HepG2 (cell line): Measurements from ENCODE around the gene ENTPD6. TPM values are rescaled to one million over a fixed set of nuclear protein-coding genes. Genes with fewer than 3 reads are reported as not detected.

Experiments
- FOXK1 ChIP-seq: sonication (generic); formaldehyde crosslinking; IDR thresholded peaks from 2 replicates; pipeline ENCODE4 v1.4.0; 2020; ENCODE audit warnings: low read depth, missing genetic modification reagents, borderline replicate concordance
- ZNF766 ChIP-seq: sonication (generic); formaldehyde crosslinking; IDR thresholded peaks from 2 replicates; pipeline ENCODE4 v1.5.0; 2020; ENCODE audit warnings: missing genetic modification reagents, borderline replicate concordance
- polyA plus RNA-seq, 8 experiments: library from polyadenylated mRNA; depleted of rRNA in 3 of 8; stranded (reverse) in 7 of 8; unstranded in 1 of 8; fragments of >200 nt; fragmentation: Illumina TruSeq in 4 of 8; extraction: Trizol in 4 of 8; gene quantifications; 2 replicates each; pipeline versions ENCODE4 v1.2.1 to v1.2.3, GENCODE V29; 2011 to 2016; ENCODE audit warnings: low read depth in 4 of 8, missing spikeins in 1 of 8, mixed read lengths in 1 of 8; ENCODE audit not compliant: insufficient read depth in 1 of 8
- total RNA-seq, 5 experiments: library from RNA; depleted of rRNA; stranded (reverse); fragments of >200 nt; fragmentation: Illumina TruSeq; extraction: Trizol; gene quantifications; 2 replicates each; pipeline ENCODE4 v1.2.3, GENCODE V29; 2016; ENCODE audit warnings: low read depth in 1 of 5
- TF ChIP-seq, protein P1 (sequence below): sonication (generic); formaldehyde crosslinking; IDR thresholded peaks from 2 replicates; pipeline ENCODE4 v1.5.1; 2020; ENCODE audit warnings: missing genetic modification reagents, mild to moderate bottlenecking, borderline replicate concordance
- TF ChIP-seq, protein P2 (sequence below): sonication (generic); formaldehyde crosslinking; IDR thresholded peaks from 2 replicates; pipeline ENCODE4 v1.4.0; 2020; ENCODE audit warnings: missing genetic modification reagents, borderline replicate concordance
- TF ChIP-seq, protein P3 (sequence below): sonication (generic); formaldehyde crosslinking; IDR thresholded peaks from 2 replicates; pipeline ENCODE4 v1.4.0; 2020; ENCODE audit warnings: missing genetic modification reagents

Gene ENTPD6
- total and polyA plus RNA-seq, 2 of the 13 experiments (the other 11 are each of a cell fraction or from before 2014, with no cell fraction given) = 164 to 172 TPM

DNA sequence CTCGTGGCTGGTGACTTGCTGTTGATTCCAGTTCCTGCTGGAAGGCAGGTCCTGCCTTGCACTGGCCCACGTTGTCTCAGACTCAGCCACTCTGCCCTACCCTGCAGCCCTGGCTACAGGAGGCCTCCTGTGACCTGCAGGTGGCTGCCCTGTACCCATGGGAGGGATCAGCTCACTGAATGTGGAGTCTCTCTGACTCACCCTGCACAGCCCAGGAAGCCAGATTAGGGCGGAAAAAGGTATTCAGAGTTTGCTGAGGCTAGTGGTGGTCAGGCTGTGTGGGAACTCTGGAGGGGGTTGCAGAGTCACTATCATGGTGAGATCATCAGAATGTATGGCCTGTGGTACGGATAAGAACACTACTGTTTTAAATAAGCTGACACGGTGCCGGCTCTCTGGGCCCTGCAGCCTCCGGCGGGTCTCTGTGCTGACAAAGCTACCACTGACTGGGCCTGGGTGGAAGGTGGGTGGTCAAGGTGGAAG, 27.7 kb downstream of the ENTPD6 start (continued):
- TF ChIP-seq, protein P1, sequence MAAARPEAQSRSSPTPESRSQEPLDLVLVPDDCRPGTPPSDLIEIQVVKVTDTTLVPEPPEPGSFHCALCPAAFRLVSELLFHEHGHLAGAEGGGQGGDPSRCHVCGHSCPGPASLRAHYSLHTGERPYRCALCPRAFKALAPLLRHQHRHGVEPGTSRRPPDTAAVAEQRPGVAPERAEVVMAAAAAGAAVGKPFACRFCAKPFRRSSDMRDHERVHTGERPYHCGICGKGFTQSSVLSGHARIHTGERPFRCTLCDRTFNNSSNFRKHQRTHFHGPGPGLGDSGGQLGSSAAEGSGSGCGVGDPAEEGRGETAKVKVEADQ (CRISPR knock-in tag) = no peak
- TF ChIP-seq, protein P2, sequence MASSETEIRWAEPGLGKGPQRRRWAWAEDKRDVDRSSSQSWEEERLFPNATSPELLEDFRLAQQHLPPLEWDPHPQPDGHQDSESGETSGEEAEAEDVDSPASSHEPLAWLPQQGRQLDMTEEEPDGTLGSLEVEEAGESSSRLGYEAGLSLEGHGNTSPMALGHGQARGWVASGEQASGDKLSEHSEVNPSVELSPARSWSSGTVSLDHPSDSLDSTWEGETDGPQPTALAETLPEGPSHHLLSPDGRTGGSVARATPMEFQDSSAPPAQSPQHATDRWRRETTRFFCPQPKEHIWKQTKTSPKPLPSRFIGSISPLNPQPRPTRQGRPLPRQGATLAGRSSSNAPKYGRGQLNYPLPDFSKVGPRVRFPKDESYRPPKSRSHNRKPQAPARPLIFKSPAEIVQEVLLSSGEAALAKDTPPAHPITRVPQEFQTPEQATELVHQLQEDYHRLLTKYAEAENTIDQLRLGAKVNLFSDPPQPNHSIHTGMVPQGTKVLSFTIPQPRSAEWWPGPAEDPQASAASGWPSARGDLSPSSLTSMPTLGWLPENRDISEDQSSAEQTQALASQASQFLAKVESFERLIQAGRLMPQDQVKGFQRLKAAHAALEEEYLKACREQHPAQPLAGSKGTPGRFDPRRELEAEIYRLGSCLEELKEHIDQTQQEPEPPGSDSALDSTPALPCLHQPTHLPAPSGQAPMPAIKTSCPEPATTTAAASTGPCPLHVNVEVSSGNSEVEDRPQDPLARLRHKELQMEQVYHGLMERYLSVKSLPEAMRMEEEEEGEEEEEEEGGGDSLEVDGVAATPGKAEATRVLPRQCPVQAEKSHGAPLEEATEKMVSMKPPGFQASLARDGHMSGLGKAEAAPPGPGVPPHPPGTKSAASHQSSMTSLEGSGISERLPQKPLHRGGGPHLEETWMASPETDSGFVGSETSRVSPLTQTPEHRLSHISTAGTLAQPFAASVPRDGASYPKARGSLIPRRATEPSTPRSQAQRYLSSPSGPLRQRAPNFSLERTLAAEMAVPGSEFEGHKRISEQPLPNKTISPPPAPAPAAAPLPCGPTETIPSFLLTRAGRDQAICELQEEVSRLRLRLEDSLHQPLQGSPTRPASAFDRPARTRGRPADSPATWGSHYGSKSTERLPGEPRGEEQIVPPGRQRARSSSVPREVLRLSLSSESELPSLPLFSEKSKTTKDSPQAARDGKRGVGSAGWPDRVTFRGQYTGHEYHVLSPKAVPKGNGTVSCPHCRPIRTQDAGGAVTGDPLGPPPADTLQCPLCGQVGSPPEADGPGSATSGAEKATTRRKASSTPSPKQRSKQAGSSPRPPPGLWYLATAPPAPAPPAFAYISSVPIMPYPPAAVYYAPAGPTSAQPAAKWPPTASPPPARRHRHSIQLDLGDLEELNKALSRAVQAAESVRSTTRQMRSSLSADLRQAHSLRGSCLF (CRISPR knock-in tag) = no peak
- TF ChIP-seq, protein P3, sequence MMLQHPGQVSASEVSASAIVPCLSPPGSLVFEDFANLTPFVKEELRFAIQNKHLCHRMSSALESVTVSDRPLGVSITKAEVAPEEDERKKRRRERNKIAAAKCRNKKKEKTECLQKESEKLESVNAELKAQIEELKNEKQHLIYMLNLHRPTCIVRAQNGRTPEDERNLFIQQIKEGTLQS (CRISPR knock-in tag) = peak; percentile 15; the same call in 1 of the 2 replicates
- TF ChIP-seq ZNF766 (CRISPR knock-in tag) = no peak
- TF ChIP-seq FOXK1 (CRISPR knock-in tag) = no peak
- TF ChIP-seq, all 625 proteins: peak for 92
